Stimulated activated CD4-positive, alpha-beta T cell treated with anti-CD3 and anti-CD28 coated beads, Interleukin-12 subunit alpha, Interleukin-12 subunit beta, amount 100 ng/mL, for 48 hours (primary cell): ENCODE results near the gene ADCY7.

Experiments used
- DNase-seq, 3 donors: peaks; one replicate each; pipeline ENCODE4 v3.0.0-alpha.2; 2020; ENCODE audit warnings: low read depth in 2 of 3, low spot score in 1 of 3

ADCY7 gene

GRCh38 chr16:50310308-50311133 lies 44.2 kb downstream of the ADCY7 start:
- no peak for DNase-seq

- no peak for DNase-seq
Measured at GRCh38 chr16:50311134-50311528, 44.8 kb downstream of the ADCY7 start.

- DNase-seq, result no peak
Measured at GRCh38 chr16:50311891-50312501, 45.6 kb downstream of the ADCY7 start.

- peak in 1 of 3 donors; percentile 21 for DNase-seq
Measured at GRCh38 chr16:50313596-50314478, 47.5 kb downstream of the ADCY7 start.

GRCh38 chr16:50314665-50315064 lies 48.3 kb downstream of the ADCY7 start:
- no peak for DNase-seq

- no peak for DNase-seq
Measured at GRCh38 chr16:50315346-50315997, 49.1 kb downstream of the ADCY7 start.

GRCh38 chr16:50316102-50316847 lies 49.9 kb downstream of the ADCY7 start:
- no peak for DNase-seq

GRCh38 chr16:50316848-50317630 lies 50.7 kb downstream of the ADCY7 start:
- no peak for DNase-seq

GRCh38 chr16:50318796-50319578 lies 52.6 kb downstream of the ADCY7 start:
- no peak for DNase-seq

- no peak for DNase-seq
Measured at GRCh38 chr16:50320310-50320709, 54.0 kb downstream of the ADCY7 start.

- no peak for DNase-seq
Measured at GRCh38 chr16:50322333-50322732, 56.0 kb downstream of the ADCY7 start.

- no peak for DNase-seq
Measured at GRCh38 chr16:50323335-50324011, 57.1 kb downstream of the ADCY7 start.

- DNase-seq, result no peak
Measured at GRCh38 chr16:50324345-50324744, 58.0 kb downstream of the ADCY7 start.

- no peak for DNase-seq
Measured at GRCh38 chr16:50326264-50326663, 59.9 kb downstream of the ADCY7 start.

- DNase-seq, result peak; percentile 28 to 72 (median 49)
Measured at GRCh38 chr16:50326835-50327465, 60.6 kb downstream of the ADCY7 start.

- no peak for DNase-seq
Measured at GRCh38 chr16:50329446-50330189, 63.3 kb downstream of the ADCY7 start.

- no peak for DNase-seq
Measured at GRCh38 chr16:50331570-50331969, 65.2 kb downstream of the ADCY7 start.
